Mesendoderm (in vitro differentiated cells): ENCODE measurements around the gene ACSM3. TPM values are rescaled to one million over a fixed set of nuclear protein-coding genes. Genes with fewer than 3 reads are reported as not detected.
"Not testable (repeated sequence)": the region's sequence is repeated elsewhere in the genome, so short reads cannot be mapped to it uniquely, and the experiment has no call there.

Source experiments
- DNase-seq: peaks from one replicate; pipeline ENCODE4 v3.0.0; 2013
- H2AK5ac ChIP-seq: 2 replicates; pipeline ENCODE4 v1.6.1; 2013; ENCODE audit warnings: low read length, inconsistent platforms
- H2BK120ac ChIP-seq: 2 replicates; pipeline ENCODE4 v1.6.1; 2013; ENCODE audit warnings: low read depth, mild to moderate bottlenecking, low read length, moderate library complexity, mixed read lengths
- H2BK15ac ChIP-seq: replicated peaks from 2 replicates; pipeline ENCODE4 v1.6.1; 2013; ENCODE audit warnings: low read depth, mild to moderate bottlenecking, moderate library complexity
- H2BK5ac ChIP-seq: 2 replicates; pipeline ENCODE4 v1.6.1; 2013; ENCODE audit warnings: low read length, inconsistent platforms
- H3K18ac ChIP-seq: 2 replicates; pipeline ENCODE4 v1.6.1; 2013; ENCODE audit warnings: mild to moderate bottlenecking, low read length, mixed read lengths
- H3K23ac ChIP-seq: one replicate; pipeline ENCODE4 v1.6.1; 2013; ENCODE audit warnings: low read length
- H3K27ac ChIP-seq: 2 replicates; pipeline ENCODE4 v1.5.1; 2013; ENCODE audit warnings: low read depth, mild to moderate bottlenecking, inconsistent platforms, low read length, moderate library complexity
- H3K27me3 ChIP-seq: 2 replicates; pipeline ENCODE4 v1.6.1; 2013; ENCODE audit warnings: low read length, control low read depth, mild to moderate bottlenecking, inconsistent platforms; ENCODE audit not compliant: insufficient read depth, poor library complexity
- H3K36me3 ChIP-seq: 2 replicates; pipeline ENCODE4 v1.6.1; 2013; ENCODE audit warnings: low read length, inconsistent platforms; ENCODE audit not compliant: control insufficient read depth, insufficient read depth
- H3K4ac ChIP-seq: one replicate; pipeline ENCODE4 v1.6.1; 2013; ENCODE audit warnings: low read depth, mild to moderate bottlenecking, low read length, moderate library complexity
- H3K4me1 ChIP-seq: 2 replicates; pipeline ENCODE4 v1.6.1; 2013; ENCODE audit warnings: low read depth, low read length, inconsistent platforms; ENCODE audit not compliant: control insufficient read depth
- H3K4me2 ChIP-seq: 2 replicates; pipeline ENCODE4 v1.6.1; 2013; ENCODE audit warnings: low read length
- H3K4me3 ChIP-seq: 2 replicates; pipeline ENCODE4 v1.5.1; 2013; ENCODE audit warnings: mild to moderate bottlenecking, low read length
- H3K56ac ChIP-seq: one replicate; pipeline ENCODE4 v1.6.1; 2013; ENCODE audit warnings: low read length
- H3K79me1 ChIP-seq: 2 replicates; pipeline ENCODE4 v1.6.1; 2013; ENCODE audit warnings: low read length, inconsistent platforms
- H3K79me2 ChIP-seq: 2 replicates; pipeline ENCODE4 v1.6.1; 2013; ENCODE audit warnings: mild to moderate bottlenecking, low read length; ENCODE audit not compliant: control insufficient read depth, insufficient read depth
- H3K9ac ChIP-seq: 2 replicates; pipeline ENCODE4 v1.6.1; 2013; ENCODE audit warnings: low read length, inconsistent platforms
- H4K5ac ChIP-seq: one replicate; pipeline ENCODE4 v1.6.1; 2013; ENCODE audit warnings: low read length
- H4K8ac ChIP-seq: one replicate; pipeline ENCODE4 v1.6.1; 2013; ENCODE audit warnings: low read depth, mild to moderate bottlenecking, control low read depth, low read length, moderate library complexity
- whole genome bisulfite sequencing: extraction: QIAGEN DNeasy Blood & Tissue Kit; methylation state at CpG from one replicate; pipeline ENCODE4 v1.1.7; 2013; ENCODE audit warnings: low lambda C conversion rate, missing lambda C conversion rate; ENCODE audit not compliant: insufficient coverage; ENCODE audit errors: extremely low coverage; 5-methylcytosine and 5-hydroxymethylcytosine counted together
- polyA plus RNA-seq, 2 experiments: library from polyadenylated mRNA; stranded (reverse); fragments of 200-250 nt; gene quantifications; one replicate each; pipeline ENCODE4 v1.2.3, GENCODE V29; 2013

ACSM3 gene, protein sequence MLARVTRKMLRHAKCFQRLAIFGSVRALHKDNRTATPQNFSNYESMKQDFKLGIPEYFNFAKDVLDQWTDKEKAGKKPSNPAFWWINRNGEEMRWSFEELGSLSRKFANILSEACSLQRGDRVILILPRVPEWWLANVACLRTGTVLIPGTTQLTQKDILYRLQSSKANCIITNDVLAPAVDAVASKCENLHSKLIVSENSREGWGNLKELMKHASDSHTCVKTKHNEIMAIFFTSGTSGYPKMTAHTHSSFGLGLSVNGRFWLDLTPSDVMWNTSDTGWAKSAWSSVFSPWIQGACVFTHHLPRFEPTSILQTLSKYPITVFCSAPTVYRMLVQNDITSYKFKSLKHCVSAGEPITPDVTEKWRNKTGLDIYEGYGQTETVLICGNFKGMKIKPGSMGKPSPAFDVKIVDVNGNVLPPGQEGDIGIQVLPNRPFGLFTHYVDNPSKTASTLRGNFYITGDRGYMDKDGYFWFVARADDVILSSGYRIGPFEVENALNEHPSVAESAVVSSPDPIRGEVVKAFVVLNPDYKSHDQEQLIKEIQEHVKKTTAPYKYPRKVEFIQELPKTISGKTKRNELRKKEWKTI
- polyA plus RNA-seq (2013, experiment 1 of 2), result 2.5 TPM
- 2.6 TPM for polyA plus RNA-seq (2013, experiment 2 of 2)

DNA sequence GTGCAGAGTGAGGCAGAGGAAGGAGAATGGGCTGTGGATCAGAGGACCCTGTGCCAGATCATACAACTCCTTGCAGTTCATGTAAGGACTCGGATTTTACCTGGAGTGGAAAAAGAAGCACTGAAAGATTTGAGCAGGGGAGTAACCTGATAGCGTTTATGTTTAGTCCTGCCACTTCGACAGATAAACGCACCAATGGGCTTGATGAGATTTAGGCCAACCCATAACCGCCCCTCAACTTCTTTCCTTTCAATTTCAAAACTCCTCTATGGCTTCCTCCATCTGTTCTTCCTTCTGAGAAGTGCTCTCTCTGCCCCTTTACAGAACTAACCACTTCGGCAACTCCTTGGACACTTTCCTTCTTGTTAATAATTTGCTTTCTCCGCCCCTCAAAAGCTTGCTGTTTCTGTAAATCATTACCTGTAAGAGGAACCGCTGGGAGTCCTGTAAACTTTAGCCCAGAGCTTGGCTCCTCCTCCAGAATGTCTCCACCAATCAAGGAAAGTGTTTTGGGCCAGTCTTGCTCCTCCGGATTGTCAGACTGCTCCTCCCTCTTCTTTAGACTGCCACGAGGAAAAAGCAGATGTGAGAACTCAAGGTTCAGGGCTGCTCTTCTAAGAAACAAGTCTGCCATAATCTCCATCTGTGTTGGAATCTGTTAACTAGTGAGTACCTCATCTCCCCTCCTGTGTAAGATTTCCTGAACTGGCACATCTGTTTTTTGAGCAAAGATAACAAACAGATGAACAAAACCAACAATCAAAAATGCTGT, at the start of gene ACSM3:
Gene ACSM3 (plus strand): TSS at position 554 of the 772 bp plus-strand sequence. CDS start 6,021 bp downstream, outside the sequence.
- Histone ChIP-seq H2BK5ac (no peak within 1 kb of the TSS), H2AK5ac (no peak within 1 kb of the TSS), H3K23ac (no peak within 1 kb of the TSS), H3K27me3 (no peaks in the 10 kb centered on the region), H3K79me2 (no peaks in the 10 kb centered on the region), H3K36me3 (no peaks in the 10 kb centered on the region), H3K4ac (no peak within 1 kb of the TSS), H3K4me1 (no peaks in the 10 kb centered on the region), H3K18ac (no peak within 1 kb of the TSS), H3K4me2 (peak within 1 kb of the TSS; percentile 38), H3K79me1 (no peaks in the 10 kb centered on the region), H4K8ac (no peak within 1 kb of the TSS), H3K4me3 (peak within 1 kb of the TSS; percentile 10), H3K56ac (peak within 1 kb of the TSS; percentile 50), H3K27ac (no peak within 1 kb of the TSS), H2BK120ac (no peak within 1 kb of the TSS), H3K9ac (peak within 1 kb of the TSS; percentile 28), H4K5ac (no peak within 1 kb of the TSS), H2BK15ac (no peak within 1 kb of the TSS)
- peak; percentile 86 for DNase-seq
- WGBS, result no CpG with 5 or more reads among the region's 10 CpGs

DNA sequence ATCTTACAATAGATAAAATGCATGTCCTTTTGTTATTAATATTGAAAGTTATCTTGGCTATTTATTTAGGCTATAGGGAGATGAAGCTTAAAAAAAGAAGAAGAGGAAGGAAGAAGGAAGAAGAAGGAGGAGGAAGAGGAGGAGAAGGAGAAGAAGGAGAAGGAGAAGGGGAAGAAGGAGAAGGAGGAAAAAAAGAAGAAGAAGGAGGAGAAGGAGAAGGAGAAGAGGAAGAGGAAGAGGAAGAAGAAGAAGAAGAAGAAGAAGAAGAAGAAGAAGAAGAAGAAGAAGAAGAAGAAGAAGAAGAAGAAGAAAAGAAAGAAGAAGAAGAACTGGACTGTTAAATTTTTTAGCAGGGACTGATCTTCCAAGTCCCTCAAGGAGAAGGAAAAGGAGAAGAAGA, 46.1 kb upstream of the ACSM3 start:
- H2BK120ac ChIP-seq, DNase-seq, H3K4me3 ChIP-seq, H3K4me2 ChIP-seq, H3K36me3 ChIP-seq, H3K79me2 ChIP-seq, H3K23ac ChIP-seq, H3K4ac ChIP-seq, H4K8ac ChIP-seq, H3K9ac ChIP-seq, H2AK5ac ChIP-seq, H3K18ac ChIP-seq, H3K56ac ChIP-seq, H2BK15ac ChIP-seq, H3K79me1 ChIP-seq, H3K27ac ChIP-seq, H3K4me1 ChIP-seq, H2BK5ac ChIP-seq, H3K27me3 ChIP-seq, H4K5ac ChIP-seq: not testable (repeated sequence)

DNA sequence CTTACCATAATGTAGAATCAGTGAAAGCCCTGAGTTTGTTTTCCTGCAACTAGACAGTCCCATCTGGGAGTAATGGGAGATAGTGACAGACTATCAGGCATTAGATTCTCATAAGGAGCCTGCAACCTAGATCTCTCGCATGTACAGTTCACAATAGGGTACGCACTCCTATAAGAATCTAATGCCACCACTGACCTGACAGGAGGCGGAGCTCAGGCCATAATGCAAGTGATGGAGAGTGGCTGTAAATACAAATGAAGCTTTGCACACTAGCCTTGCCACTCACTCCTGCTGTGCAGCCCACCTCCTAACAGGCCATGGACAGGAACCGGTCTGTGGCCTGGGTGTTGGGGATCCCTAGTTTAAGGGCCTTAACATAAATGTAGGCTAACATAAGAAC, 43.6 kb upstream of the ACSM3 start:
- Histone ChIP-seq H3K4ac (no peak overlapping the region), H3K23ac (no peak overlapping the region), H3K27ac (no peak overlapping the region), H2BK5ac (no peak overlapping the region), H3K27me3 (no peaks in the 10 kb centered on the region), H3K4me1 (no peaks in the 10 kb centered on the region), H3K79me2 (no peaks in the 10 kb centered on the region), H3K36me3 (no peaks in the 10 kb centered on the region), H3K4me3 (no peak overlapping the region), H4K8ac (no peak overlapping the region), H3K9ac (no peak overlapping the region), H4K5ac (no peak overlapping the region), H2BK15ac (no peak overlapping the region), H3K4me2 (no peak overlapping the region), H2AK5ac (no peak overlapping the region), H2BK120ac (no peak overlapping the region), H3K56ac (no peak overlapping the region), H3K79me1 (no peaks in the 10 kb centered on the region), H3K18ac (no peak overlapping the region)
- WGBS, result no CpG with 5 or more reads among the region's 4 CpGs
- DNase-seq, result no peak

DNA sequence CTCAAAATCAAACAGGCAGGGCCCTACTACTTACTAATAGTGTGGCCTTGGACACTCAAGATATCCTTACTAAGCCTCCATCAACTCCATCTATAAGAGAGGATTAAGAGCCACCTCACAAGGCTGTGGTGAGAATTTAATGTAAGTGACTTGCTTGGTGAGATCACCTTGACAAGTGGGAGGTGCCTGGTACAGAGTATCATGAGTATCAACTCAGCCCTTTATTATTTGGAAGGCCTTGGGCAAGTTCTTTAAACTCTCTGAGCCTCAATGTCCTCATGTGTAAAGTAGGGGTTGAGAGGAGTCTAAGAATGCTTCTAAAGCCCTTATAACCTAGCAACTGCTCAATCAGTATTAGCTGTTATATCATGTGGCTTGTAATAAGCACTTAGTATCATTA, 37.2 kb upstream of the ACSM3 start:
- Histone ChIP-seq H3K4ac (no peak overlapping the region), H2BK120ac (no peak overlapping the region), H3K79me1 (no peaks in the 10 kb centered on the region), H3K9ac (no peak overlapping the region), H3K27me3 (no peaks in the 10 kb centered on the region), H3K79me2 (no peaks in the 10 kb centered on the region), H4K8ac (no peak overlapping the region), H3K4me3 (no peak overlapping the region), H3K18ac (no peak overlapping the region), H2BK5ac (no peak overlapping the region), H3K4me2 (no peak overlapping the region), H3K4me1 (no peaks in the 10 kb centered on the region), H2AK5ac (no peak overlapping the region), H4K5ac (no peak overlapping the region), H3K23ac (no peak overlapping the region), H2BK15ac (no peak overlapping the region), H3K36me3 (no peaks in the 10 kb centered on the region), H3K56ac (no peak overlapping the region), H3K27ac (no peak overlapping the region)
- no peak for DNase-seq

DNA sequence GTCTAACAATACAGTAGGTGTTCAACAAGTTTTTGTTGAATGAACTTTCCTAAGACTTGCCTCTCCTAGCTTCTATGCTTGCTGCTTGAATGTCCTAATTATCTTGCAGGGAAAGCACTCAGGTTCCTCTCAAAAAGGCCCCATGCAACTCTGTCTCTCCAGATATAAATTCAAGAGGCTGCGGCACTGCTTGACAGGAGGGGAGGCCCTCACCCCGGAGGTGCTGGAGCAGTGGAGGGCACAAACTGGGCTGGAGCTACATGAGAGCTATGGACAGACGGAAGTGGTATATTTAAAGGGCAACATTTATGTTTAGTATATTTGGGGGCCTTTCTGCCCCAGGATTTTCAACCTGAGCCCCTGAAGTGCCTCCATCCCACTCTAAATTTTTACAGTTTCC, 36.6 kb upstream of the ACSM3 start:
- WGBS, result no CpG with 5 or more reads among the region's 3 CpGs
- H3K56ac ChIP-seq, result no peak overlapping the region

More for the DNA sequence above, 36.6 kb upstream of the ACSM3 start:
- Histone ChIP-seq H3K27me3 (no peaks in the 10 kb centered on the region), H3K4ac (no peak overlapping the region), H3K36me3 (no peaks in the 10 kb centered on the region), H3K79me2 (no peaks in the 10 kb centered on the region), H3K4me1 (no peaks in the 10 kb centered on the region), H3K9ac (no peak overlapping the region), H3K4me3 (no peak overlapping the region), H4K5ac (no peak overlapping the region), H4K8ac (no peak overlapping the region), H3K23ac (no peak overlapping the region), H3K27ac (no peak overlapping the region), H2AK5ac (no peak overlapping the region), H3K4me2 (no peak overlapping the region), H2BK15ac (no peak overlapping the region), H3K79me1 (no peaks in the 10 kb centered on the region), H2BK5ac (no peak overlapping the region), H3K18ac (no peak overlapping the region), H2BK120ac (no peak overlapping the region)
- DNase-seq, result no peak
